Esophagus muscularis mucosa (tissue), 4 donors: ENCODE data around the gene APOBEC3B. TPM values are rescaled to one million over a fixed set of nuclear protein-coding genes. Genes with fewer than 3 reads are reported as not detected.

Source experiments
- DNase-seq: peaks from one replicate; pipeline ENCODE4 v3.0.0-alpha.2; 2017; ENCODE audit errors: extremely low spot score
- H3K27ac ChIP-seq, 4 donors: fragments of 200-600 bp; sonication (generic); replicated peaks in 1 of 4; 1 replicate in 3 of 4; 2 replicates in 1 of 4; pipeline ENCODE4 v1.5.1; 2016 to 2019; ENCODE audit warnings: mild to moderate bottlenecking in 1 of 4
- H3K27me3 ChIP-seq, 4 donors: fragments of 200-600 bp; sonication (generic); one replicate each; pipeline versions ENCODE4 v1.5.1 to v1.6.0; 2016 to 2019
- H3K36me3 ChIP-seq, 4 donors: fragments of 200-600 bp; sonication (generic); one replicate each; pipeline ENCODE4 v1.5.1; 2016 to 2019
- H3K4me1 ChIP-seq, 4 donors: fragments of 200-600 bp; sonication (generic); one replicate each; pipeline ENCODE4 v1.5.1; 2016 to 2019
- H3K4me3 ChIP-seq, 4 donors: fragments of 200-600 bp; sonication (generic); 1 replicate in 2 of 4; 2 replicates in 2 of 4; pipeline ENCODE4 v1.5.1; 2016 to 2019; ENCODE audit warnings: mild to moderate bottlenecking in 4 of 4, moderate library complexity in 1 of 4
- H3K9me3 ChIP-seq, 4 donors: fragments of 200-600 bp; sonication (generic); 1 replicate in 3 of 4; 2 replicates in 1 of 4; pipeline ENCODE4 v1.5.1; 2016 to 2019
- EP300 ChIP-seq: sonication (generic); formaldehyde crosslinking; IDR thresholded peaks from one replicate; pipeline ENCODE4 v1.6.1; 2017; ENCODE audit warnings: antibody characterized with exemption
- POLR2A ChIP-seq: fragments of 450-650 bp; IDR thresholded peaks from one replicate; pipeline ENCODE4 v1.6.1; 2017; ENCODE audit warnings: antibody characterized with exemption, moderate library complexity, mild to moderate bottlenecking, low read depth
- POLR2AphosphoS5 ChIP-seq, 2 donors: sonication (generic); formaldehyde crosslinking; IDR thresholded peaks; one replicate each; pipeline ENCODE4 v1.6.1; 2017; ENCODE audit warnings: antibody characterized with exemption in 2 of 2
- WGBS: methylation state at CpG from one replicate; pipeline ENCODE4 v1.1.5; 2018; 5-methylcytosine and 5-hydroxymethylcytosine counted together
- intact Hi-C: fragments of 100-400 bp; cut with DNase I; formaldehyde crosslinking; loops from one replicate; pipeline ENCODE4 v1.15.1; 2023
- total RNA-seq, 4 donors: library from RNA; depleted of rRNA; stranded (reverse); fragments of >200 nt; gene quantifications; one replicate each; pipeline versions ENCODE4 v1.1.0 to v1.2.1, GENCODE V29; 2016
- TF ChIP-seq, protein P1 (sequence below), 3 experiments: fragments of 200-600 bp in 2 of 3; fragments of 450-650 bp in 1 of 3; sonication (generic) in 2 of 3; IDR thresholded peaks; one replicate each; pipeline ENCODE4 v1.5.1; 2017 to 2019; ENCODE audit warnings: antibody characterized with exemption in 3 of 3, mild to moderate bottlenecking in 2 of 3, moderate library complexity in 1 of 3

Gene APOBEC3B
- total RNA-seq, 4 donors from 2014 or later, result 0.50 TPM; not detected in 3

DNA sequence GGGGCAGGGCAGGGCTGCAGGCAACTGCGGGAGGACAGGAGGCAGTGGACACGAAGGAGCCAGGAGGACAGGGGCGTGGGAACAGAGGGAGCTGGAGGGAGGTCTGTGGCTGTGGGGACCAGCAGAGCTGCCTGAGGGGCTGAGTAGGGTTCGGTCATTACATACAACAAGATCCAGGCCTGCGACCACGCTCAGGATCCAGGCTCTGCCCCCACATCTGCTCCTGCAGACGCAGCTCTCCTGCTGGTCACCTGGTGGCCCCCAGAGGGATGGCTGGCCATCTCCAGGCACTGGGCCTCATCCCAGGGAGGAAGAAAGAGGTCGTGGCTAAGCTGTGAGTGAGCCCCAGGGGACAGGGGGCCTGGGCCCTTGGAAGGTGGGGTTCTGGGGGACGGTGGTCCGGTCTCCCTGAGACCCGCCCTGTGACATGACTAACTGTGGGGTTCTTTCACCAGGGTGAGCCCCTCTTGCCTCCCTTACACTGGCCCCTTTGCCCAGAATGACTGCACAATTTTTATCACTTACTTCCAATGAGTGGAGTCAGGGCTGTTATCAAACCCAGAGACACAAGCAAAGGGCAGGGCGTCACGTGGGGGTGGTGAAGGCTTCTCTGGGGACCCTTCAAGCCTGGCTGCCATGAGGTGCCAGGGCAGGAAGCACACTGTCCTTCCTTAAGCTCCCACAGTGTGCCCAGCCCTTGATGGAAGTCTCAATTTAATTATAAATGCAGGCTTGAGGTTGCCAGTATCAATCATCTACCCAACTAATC lies 31.4 kb upstream of the APOBEC3B start:
- TF ChIP-seq EP300 (no peak), POLR2AphosphoS5 (IDR thresholded peaks at IDR 0.05) (no peak), POLR2A (no peak)
- TF ChIP-seq, protein P1, sequence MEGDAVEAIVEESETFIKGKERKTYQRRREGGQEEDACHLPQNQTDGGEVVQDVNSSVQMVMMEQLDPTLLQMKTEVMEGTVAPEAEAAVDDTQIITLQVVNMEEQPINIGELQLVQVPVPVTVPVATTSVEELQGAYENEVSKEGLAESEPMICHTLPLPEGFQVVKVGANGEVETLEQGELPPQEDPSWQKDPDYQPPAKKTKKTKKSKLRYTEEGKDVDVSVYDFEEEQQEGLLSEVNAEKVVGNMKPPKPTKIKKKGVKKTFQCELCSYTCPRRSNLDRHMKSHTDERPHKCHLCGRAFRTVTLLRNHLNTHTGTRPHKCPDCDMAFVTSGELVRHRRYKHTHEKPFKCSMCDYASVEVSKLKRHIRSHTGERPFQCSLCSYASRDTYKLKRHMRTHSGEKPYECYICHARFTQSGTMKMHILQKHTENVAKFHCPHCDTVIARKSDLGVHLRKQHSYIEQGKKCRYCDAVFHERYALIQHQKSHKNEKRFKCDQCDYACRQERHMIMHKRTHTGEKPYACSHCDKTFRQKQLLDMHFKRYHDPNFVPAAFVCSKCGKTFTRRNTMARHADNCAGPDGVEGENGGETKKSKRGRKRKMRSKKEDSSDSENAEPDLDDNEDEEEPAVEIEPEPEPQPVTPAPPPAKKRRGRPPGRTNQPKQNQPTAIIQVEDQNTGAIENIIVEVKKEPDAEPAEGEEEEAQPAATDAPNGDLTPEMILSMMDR (IDR thresholded peaks at IDR 0.05), result no peak
- H3K4me3 ChIP-seq, result no peak overlapping the region
- DNase-seq, result no peak
- no peaks in the 10 kb centered on the region for H3K36me3 ChIP-seq
- H3K27ac ChIP-seq, result no peak overlapping the region
- WGBS, result 84% methylated on average over 13 of the region's 13 CpGs
- H3K9me3 ChIP-seq, result no peaks in the 10 kb centered on the region
- intact Hi-C loops, result no loop called here
- H3K27me3 ChIP-seq, result peaks cover 0 to 20% (median 3%) of the 10 kb centered on the region in 4 donors
- H3K4me1 ChIP-seq, result no peaks in the 10 kb centered on the region

- 84% methylated on average over 2 of the region's 2 CpGs for WGBS
- Histone ChIP-seq H3K27me3 (peaks cover 0 to 17% (median 2%) of the 10 kb centered on the region in 4 donors), H3K27ac (no peak overlapping the region), H3K36me3 (no peaks in the 10 kb centered on the region), H3K9me3 (no peaks in the 10 kb centered on the region), H3K4me1 (no peaks in the 10 kb centered on the region), H3K4me3 (no peak overlapping the region)
- DNase-seq, result no peak
- intact Hi-C loops, result no loop called here
- TF ChIP-seq, protein P1 (IDR thresholded peaks at IDR 0.05), result no peak
- TF ChIP-seq POLR2AphosphoS5 (IDR thresholded peaks at IDR 0.05), result no peak
- no peak for TF ChIP-seq POLR2A
These were observed 30.4 kb upstream of the APOBEC3B start for GRCh38 chr22:38951734-38952133.

- H3K4me3 ChIP-seq, result no peak overlapping the region
- no peak for DNase-seq
- no peak overlapping the region for H3K27ac ChIP-seq
- H3K4me1 ChIP-seq, result no peaks in the 10 kb centered on the region
- intact Hi-C loops, result no loop called here
- WGBS, result 90% methylated on average over 9 of the region's 12 CpGs
- TF ChIP-seq EP300 (no peak), POLR2A (no peak), POLR2AphosphoS5 (IDR thresholded peaks at IDR 0.05) (no peak)
- TF ChIP-seq, protein P1 (IDR thresholded peaks at IDR 0.05), result no peak
- H3K36me3 ChIP-seq, result no peaks in the 10 kb centered on the region
- H3K9me3 ChIP-seq, result no peaks in the 10 kb centered on the region
- H3K27me3 ChIP-seq, result peaks cover 0 to 13% (median 0%) of the 10 kb centered on the region in 4 donors
These were observed 29.7 kb upstream of the APOBEC3B start for GRCh38 chr22:38952281-38952993.

- Histone ChIP-seq H3K27ac (no peak overlapping the region), H3K4me1 (no peaks in the 10 kb centered on the region), H3K9me3 (no peaks in the 10 kb centered on the region), H3K4me3 (no peak overlapping the region), H3K27me3 (peaks cover 0 to 7% (median 0%) of the 10 kb centered on the region in 4 donors), H3K36me3 (no peaks in the 10 kb centered on the region)
- no peak for DNase-seq
- TF ChIP-seq, protein P1 (IDR thresholded peaks at IDR 0.05), result no peak
- intact Hi-C loops, result no loop called here
- 78% methylated on average over 5 of the region's 8 CpGs for WGBS
These were observed 29.1 kb upstream of the APOBEC3B start for GRCh38 chr22:38953091-38953490.
